ENCODE results near the gene ACYP1. TPM values are rescaled to one million over a fixed set of nuclear protein-coding genes. Genes with fewer than 3 reads are reported as not detected.
A peak's percentile ranks its signal among the peaks of the same experiment; 100 is the strongest.

Gene ACYP1
- total and polyA plus RNA-seq, 2 of the 13 experiments (the other 11 are each of a cell fraction or from before 2014, with no cell fraction given), result 9.7 to 22.4 TPM

DNA sequence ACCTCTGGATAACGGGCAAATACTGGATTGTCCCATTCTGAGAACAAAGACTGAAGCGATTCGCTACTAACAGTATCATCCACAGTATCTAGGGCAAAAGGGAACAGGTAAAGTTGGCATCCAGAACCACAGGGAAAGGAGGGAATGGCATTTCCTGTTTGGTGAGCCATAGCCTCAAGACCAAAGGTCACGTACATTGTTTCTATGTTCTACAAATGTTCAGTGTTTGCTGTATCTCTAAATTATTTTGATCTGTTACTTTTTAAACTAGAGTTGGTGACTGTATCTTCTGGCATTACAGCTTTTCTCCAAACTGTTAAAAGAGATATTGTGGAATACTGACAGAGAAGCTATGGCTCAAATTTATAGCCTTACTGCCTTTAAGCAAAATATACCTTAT is 22.2 kb downstream of the ACYP1 start (continued):
- TF ChIP-seq, protein P1, sequence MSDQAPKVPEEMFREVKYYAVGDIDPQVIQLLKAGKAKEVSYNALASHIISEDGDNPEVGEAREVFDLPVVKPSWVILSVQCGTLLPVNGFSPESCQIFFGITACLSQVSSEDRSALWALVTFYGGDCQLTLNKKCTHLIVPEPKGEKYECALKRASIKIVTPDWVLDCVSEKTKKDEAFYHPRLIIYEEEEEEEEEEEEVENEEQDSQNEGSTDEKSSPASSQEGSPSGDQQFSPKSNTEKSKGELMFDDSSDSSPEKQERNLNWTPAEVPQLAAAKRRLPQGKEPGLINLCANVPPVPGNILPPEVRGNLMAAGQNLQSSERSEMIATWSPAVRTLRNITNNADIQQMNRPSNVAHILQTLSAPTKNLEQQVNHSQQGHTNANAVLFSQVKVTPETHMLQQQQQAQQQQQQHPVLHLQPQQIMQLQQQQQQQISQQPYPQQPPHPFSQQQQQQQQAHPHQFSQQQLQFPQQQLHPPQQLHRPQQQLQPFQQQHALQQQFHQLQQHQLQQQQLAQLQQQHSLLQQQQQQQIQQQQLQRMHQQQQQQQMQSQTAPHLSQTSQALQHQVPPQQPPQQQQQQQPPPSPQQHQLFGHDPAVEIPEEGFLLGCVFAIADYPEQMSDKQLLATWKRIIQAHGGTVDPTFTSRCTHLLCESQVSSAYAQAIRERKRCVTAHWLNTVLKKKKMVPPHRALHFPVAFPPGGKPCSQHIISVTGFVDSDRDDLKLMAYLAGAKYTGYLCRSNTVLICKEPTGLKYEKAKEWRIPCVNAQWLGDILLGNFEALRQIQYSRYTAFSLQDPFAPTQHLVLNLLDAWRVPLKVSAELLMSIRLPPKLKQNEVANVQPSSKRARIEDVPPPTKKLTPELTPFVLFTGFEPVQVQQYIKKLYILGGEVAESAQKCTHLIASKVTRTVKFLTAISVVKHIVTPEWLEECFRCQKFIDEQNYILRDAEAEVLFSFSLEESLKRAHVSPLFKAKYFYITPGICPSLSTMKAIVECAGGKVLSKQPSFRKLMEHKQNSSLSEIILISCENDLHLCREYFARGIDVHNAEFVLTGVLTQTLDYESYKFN (CRISPR knock-in tag; conservative IDR thresholded peaks at IDR 0.05), result peak; percentile 88
- TF ChIP-seq ZSCAN9 (CRISPR knock-in tag; IDR thresholded peaks at IDR 0.05; ENCODE audit: borderline replicate concordance) (0 out of 2 replicates have a peak, but pooled peaks have one; percentile 12), RARA (CRISPR knock-in tag; IDR thresholded peaks at IDR 0.05) (peak; percentile 39; the same call in 1 of the 2 replicates), KAT7 (CRISPR knock-in tag; IDR thresholded peaks at IDR 0.05; ENCODE audit: borderline replicate concordance) (0 out of 2 replicates have a peak, but pooled peaks have one; percentile 29), ELF1 (CRISPR knock-in tag; IDR thresholded peaks at IDR 0.05) (peak; percentile 64), ZNF552 (CRISPR knock-in tag; IDR thresholded peaks at IDR 0.05; ENCODE audit: borderline replicate concordance) (no peak), ZNF331 (CRISPR knock-in tag; IDR thresholded peaks at IDR 0.05) (0 out of 2 replicates have a peak, but pooled peaks have one; percentile 22), SOX13 (IDR thresholded peaks at IDR 0.05) (no peak), SOX13 (CRISPR knock-in tag; conservative IDR thresholded peaks at IDR 0.05 in 1 of 2, IDR thresholded peaks at IDR 0.05 in 1 of 2) (peak in 1 of 2 experiments; percentile 66; a peak in 1 of 4 replicates), ZNF101 (CRISPR knock-in tag; IDR thresholded peaks at IDR 0.05; ENCODE audit: borderline replicate concordance, low read depth) (0 out of 2 replicates have a peak, but pooled peaks have one; percentile 60), KDM6A (CRISPR knock-in tag; IDR thresholded peaks at IDR 0.05; ENCODE audit: low read depth) (peak; percentile 39; the same call in 1 of the 2 replicates), MED1 (CRISPR knock-in tag; IDR thresholded peaks at IDR 0.05) (peak; percentile 70), ZFP36L1 (CRISPR knock-in tag; IDR thresholded peaks at IDR 0.05) (0 out of 2 replicates have a peak, but pooled peaks have one; percentile 24), ZNF121 (CRISPR knock-in tag; IDR thresholded peaks at IDR 0.05) (0 out of 2 replicates have a peak, but pooled peaks have one; percentile 7), ELF3 (CRISPR knock-in tag; IDR thresholded peaks at IDR 0.05) (peak; percentile 77; the same call in 1 of the 2 replicates), GABPB1 (CRISPR knock-in tag; IDR thresholded peaks at IDR 0.05) (peak; percentile 50; the same call in 1 of the 2 replicates), TEAD3 (CRISPR knock-in tag; optimal IDR thresholded peaks at IDR 0.05; ENCODE audit: borderline replicate concordance) (peak; percentile 91), ASH2L (IDR thresholded peaks at IDR 0.05; ENCODE audit: insufficient read length, low read depth, low read length) (peak; percentile 66)
- TF ChIP-seq, protein P2, sequence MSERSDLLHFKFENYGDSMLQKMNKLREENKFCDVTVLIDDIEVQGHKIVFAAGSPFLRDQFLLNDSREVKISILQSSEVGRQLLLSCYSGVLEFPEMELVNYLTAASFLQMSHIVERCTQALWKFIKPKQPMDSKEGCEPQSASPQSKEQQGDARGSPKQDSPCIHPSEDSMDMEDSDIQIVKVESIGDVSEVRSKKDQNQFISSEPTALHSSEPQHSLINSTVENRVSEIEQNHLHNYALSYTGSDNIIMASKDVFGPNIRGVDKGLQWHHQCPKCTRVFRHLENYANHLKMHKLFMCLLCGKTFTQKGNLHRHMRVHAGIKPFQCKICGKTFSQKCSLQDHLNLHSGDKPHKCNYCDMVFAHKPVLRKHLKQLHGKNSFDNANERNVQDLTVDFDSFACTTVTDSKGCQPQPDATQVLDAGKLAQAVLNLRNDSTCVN (CRISPR knock-in tag; IDR thresholded peaks at IDR 0.05; ENCODE audit: borderline replicate concordance), result no peak
- TF ChIP-seq, protein P3, sequence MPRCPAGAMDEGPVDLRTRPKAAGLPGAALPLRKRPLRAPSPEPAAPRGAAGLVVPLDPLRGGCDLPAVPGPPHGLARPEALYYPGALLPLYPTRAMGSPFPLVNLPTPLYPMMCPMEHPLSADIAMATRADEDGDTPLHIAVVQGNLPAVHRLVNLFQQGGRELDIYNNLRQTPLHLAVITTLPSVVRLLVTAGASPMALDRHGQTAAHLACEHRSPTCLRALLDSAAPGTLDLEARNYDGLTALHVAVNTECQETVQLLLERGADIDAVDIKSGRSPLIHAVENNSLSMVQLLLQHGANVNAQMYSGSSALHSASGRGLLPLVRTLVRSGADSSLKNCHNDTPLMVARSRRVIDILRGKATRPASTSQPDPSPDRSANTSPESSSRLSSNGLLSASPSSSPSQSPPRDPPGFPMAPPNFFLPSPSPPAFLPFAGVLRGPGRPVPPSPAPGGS (CRISPR knock-in tag; IDR thresholded peaks at IDR 0.05), result no peak
- TF ChIP-seq, protein P4, sequence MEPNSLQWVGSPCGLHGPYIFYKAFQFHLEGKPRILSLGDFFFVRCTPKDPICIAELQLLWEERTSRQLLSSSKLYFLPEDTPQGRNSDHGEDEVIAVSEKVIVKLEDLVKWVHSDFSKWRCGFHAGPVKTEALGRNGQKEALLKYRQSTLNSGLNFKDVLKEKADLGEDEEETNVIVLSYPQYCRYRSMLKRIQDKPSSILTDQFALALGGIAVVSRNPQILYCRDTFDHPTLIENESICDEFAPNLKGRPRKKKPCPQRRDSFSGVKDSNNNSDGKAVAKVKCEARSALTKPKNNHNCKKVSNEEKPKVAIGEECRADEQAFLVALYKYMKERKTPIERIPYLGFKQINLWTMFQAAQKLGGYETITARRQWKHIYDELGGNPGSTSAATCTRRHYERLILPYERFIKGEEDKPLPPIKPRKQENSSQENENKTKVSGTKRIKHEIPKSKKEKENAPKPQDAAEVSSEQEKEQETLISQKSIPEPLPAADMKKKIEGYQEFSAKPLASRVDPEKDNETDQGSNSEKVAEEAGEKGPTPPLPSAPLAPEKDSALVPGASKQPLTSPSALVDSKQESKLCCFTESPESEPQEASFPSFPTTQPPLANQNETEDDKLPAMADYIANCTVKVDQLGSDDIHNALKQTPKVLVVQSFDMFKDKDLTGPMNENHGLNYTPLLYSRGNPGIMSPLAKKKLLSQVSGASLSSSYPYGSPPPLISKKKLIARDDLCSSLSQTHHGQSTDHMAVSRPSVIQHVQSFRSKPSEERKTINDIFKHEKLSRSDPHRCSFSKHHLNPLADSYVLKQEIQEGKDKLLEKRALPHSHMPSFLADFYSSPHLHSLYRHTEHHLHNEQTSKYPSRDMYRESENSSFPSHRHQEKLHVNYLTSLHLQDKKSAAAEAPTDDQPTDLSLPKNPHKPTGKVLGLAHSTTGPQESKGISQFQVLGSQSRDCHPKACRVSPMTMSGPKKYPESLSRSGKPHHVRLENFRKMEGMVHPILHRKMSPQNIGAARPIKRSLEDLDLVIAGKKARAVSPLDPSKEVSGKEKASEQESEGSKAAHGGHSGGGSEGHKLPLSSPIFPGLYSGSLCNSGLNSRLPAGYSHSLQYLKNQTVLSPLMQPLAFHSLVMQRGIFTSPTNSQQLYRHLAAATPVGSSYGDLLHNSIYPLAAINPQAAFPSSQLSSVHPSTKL (CRISPR knock-in tag; IDR thresholded peaks at IDR 0.05), result peak; percentile 78

All from HepG2 (cell line).